ENCODE data around the gene KIRREL3. TPM values are rescaled to one million over a fixed set of nuclear protein-coding genes. Genes with fewer than 3 reads are reported as not detected.

KIRREL3 gene
- total RNA-seq, 1 donor from 2014 or later = 0.38 TPM

DNA sequence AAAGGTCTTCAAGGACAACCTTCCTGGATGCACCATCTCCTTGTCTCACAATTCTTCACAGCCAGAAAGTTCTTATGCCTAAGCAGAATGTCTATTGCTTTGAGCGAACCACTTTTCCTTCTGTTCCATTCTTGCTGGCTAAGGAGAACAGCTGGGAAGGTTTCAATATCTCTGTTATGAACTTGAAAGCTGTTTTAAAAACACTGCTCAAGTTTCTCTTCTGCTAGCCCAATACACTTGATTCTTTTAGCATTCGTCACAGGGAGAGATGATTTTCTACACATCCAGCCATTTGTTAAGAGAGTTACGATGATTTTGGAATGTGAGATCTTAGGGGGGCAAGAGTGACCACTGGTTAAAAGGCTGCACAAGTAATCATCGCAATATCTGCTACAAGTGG lies 249.3 kb downstream of the KIRREL3 start:
- Mint-ChIP-seq H3K27ac (ENCODE audit: unreplicated experiment) (no peak overlapping the region), H3K9me3 (ENCODE audit: unreplicated experiment) (no peaks in the 10 kb centered on the region), H3K36me3 (ENCODE audit: low read depth, unreplicated experiment) (no peaks in the 10 kb centered on the region), H3K27me3 (ENCODE audit: unreplicated experiment) (peaks cover 1% of the 10 kb centered on the region), H3K4me3 (ENCODE audit: unreplicated experiment) (no peak overlapping the region), H3K4me1 (ENCODE audit: unreplicated experiment) (peaks cover 17% of the 10 kb centered on the region)
- no peak for DNase-seq (ENCODE audit: low spot score)
- TF ChIP-seq, protein P1, sequence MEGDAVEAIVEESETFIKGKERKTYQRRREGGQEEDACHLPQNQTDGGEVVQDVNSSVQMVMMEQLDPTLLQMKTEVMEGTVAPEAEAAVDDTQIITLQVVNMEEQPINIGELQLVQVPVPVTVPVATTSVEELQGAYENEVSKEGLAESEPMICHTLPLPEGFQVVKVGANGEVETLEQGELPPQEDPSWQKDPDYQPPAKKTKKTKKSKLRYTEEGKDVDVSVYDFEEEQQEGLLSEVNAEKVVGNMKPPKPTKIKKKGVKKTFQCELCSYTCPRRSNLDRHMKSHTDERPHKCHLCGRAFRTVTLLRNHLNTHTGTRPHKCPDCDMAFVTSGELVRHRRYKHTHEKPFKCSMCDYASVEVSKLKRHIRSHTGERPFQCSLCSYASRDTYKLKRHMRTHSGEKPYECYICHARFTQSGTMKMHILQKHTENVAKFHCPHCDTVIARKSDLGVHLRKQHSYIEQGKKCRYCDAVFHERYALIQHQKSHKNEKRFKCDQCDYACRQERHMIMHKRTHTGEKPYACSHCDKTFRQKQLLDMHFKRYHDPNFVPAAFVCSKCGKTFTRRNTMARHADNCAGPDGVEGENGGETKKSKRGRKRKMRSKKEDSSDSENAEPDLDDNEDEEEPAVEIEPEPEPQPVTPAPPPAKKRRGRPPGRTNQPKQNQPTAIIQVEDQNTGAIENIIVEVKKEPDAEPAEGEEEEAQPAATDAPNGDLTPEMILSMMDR (IDR thresholded peaks at IDR 0.05; ENCODE audit: unreplicated experiment) = no peak

DNA sequence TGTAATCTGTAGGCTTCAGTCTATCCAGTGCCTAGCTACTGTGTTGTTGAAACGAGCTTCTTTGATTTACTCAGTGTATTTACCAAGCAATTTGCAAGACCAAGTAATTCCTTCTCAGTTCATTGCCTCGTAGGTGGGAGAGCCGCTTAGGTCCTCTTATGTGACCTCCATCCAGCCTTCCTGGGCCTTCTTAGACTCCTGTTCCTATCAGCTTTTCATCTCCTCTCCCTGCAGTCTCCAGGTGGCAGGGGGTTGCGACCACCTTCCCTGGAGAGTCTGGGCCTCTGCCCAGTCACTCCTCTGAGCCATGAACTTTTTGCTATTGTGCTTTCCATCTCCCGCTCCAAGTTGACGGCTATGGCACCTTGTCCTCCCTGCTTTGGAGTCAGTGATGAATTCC lies 251.8 kb downstream of the KIRREL3 start:
- Mint-ChIP-seq H3K9me3 (ENCODE audit: unreplicated experiment) (no peaks in the 10 kb centered on the region), H3K36me3 (ENCODE audit: low read depth, unreplicated experiment) (no peaks in the 10 kb centered on the region), H3K4me3 (ENCODE audit: unreplicated experiment) (no peak overlapping the region), H3K27me3 (ENCODE audit: unreplicated experiment) (no peaks in the 10 kb centered on the region), H3K27ac (ENCODE audit: unreplicated experiment) (no peak overlapping the region), H3K4me1 (ENCODE audit: unreplicated experiment) (peaks cover 11% of the 10 kb centered on the region)
- TF ChIP-seq, protein P1 (IDR thresholded peaks at IDR 0.05; ENCODE audit: unreplicated experiment) = no peak
- no peak for DNase-seq (ENCODE audit: low spot score)

DNA sequence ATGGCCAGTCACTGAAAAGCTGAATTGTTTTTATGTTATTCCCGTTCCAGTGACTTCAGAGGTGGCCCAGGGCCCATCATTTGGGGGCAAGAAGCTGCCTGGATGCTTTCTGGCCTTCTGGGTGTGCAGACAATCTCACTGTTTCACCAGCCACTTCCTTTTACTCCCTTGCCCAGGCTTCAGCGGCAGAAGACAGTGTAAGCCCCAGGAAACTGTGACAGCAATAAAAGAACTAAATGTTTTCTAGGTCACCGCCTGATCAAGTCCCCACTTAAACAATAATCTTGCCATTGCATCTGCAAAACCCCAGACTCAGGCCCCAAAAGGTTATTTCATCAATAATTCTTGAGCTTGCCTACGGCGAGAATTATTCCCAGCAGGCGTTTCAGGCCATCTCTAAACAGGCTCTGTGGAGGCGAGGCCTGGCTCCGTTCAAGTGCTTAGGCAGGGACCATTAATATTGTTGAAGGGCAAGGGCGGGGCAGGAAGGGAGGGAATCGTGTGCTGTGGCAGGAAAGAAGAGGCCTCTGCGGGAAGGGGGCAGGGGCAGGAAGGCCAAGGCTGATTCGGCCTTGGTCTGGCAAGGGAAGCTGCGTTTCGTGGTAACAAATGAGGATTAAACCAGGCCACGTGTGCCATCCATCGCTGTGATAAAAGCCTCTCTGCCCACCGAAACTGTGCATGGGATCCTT lies 252.3 kb downstream of the KIRREL3 start:
- H3K4me3 Mint-ChIP-seq (ENCODE audit: unreplicated experiment) = no peak overlapping the region
- DNase-seq (ENCODE audit: low spot score) = no peak
- H3K4me1 Mint-ChIP-seq (ENCODE audit: unreplicated experiment) = peaks cover 11% of the 10 kb centered on the region
- H3K27ac Mint-ChIP-seq (ENCODE audit: unreplicated experiment) = no peak overlapping the region
- no peaks in the 10 kb centered on the region for H3K27me3 Mint-ChIP-seq (ENCODE audit: unreplicated experiment)
- TF ChIP-seq, protein P1 (IDR thresholded peaks at IDR 0.05; ENCODE audit: unreplicated experiment) = no peak
- no peaks in the 10 kb centered on the region for H3K36me3 Mint-ChIP-seq (ENCODE audit: low read depth, unreplicated experiment)
- no peaks in the 10 kb centered on the region for H3K9me3 Mint-ChIP-seq (ENCODE audit: unreplicated experiment)

DNA sequence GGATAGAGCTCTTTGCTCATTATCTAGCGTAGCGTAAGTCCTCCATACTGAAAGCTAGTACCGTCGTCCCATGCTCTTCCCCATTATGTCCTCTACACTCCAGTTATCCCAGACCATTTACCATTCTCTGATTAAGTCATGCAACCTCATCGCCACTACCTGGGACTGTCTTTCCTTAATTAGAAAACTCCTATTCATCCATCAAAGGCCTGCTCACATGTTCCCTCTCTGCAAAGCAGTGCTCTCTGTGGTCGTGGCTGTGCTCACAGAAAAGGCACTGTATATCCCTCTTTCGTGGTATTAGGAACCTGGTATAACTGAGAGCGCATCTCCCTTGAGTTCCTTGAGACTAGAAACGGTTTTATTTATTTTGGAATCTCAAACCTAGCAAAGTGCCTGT lies 253.3 kb downstream of the KIRREL3 start:
- H3K27me3 Mint-ChIP-seq (ENCODE audit: unreplicated experiment) = no peaks in the 10 kb centered on the region

DNA sequence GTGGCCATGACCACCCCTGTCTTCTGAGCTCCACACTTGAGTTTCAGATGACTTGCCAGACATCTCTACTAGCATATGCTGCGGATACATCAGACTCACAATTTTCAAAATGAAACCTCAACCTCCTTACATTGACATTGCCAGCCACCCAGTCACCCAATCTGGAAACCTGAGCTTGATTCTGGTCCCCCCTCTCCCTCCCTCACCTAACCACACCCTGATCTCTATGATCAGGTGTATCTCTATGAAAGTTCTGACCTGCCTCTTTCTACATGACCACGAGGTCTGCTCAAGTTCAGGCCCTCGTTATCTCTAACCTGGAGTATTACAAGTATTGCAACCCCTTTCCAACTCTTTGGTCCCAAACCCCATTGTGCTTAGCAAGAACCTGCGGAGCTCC lies 254.1 kb downstream of the KIRREL3 start:
- H3K4me3 Mint-ChIP-seq (ENCODE audit: unreplicated experiment) = no peak overlapping the region
- H3K4me1 Mint-ChIP-seq (ENCODE audit: unreplicated experiment) = peaks cover 11% of the 10 kb centered on the region
- H3K27ac Mint-ChIP-seq (ENCODE audit: unreplicated experiment) = no peak overlapping the region
- H3K27me3 Mint-ChIP-seq (ENCODE audit: unreplicated experiment) = no peaks in the 10 kb centered on the region
- TF ChIP-seq, protein P1 (IDR thresholded peaks at IDR 0.05; ENCODE audit: unreplicated experiment) = no peak
- no peaks in the 10 kb centered on the region for H3K36me3 Mint-ChIP-seq (ENCODE audit: low read depth, unreplicated experiment)
- no peaks in the 10 kb centered on the region for H3K9me3 Mint-ChIP-seq (ENCODE audit: unreplicated experiment)
- DNase-seq (ENCODE audit: low spot score) = no peak

More for the DNA sequence above, 253.3 kb downstream of the KIRREL3 start:
- no peaks in the 10 kb centered on the region for H3K36me3 Mint-ChIP-seq (ENCODE audit: low read depth, unreplicated experiment)
- peaks cover 11% of the 10 kb centered on the region for H3K4me1 Mint-ChIP-seq (ENCODE audit: unreplicated experiment)
- DNase-seq (ENCODE audit: low spot score) = no peak
- no peaks in the 10 kb centered on the region for H3K9me3 Mint-ChIP-seq (ENCODE audit: unreplicated experiment)
- no peak overlapping the region for H3K27ac Mint-ChIP-seq (ENCODE audit: unreplicated experiment)
- no peak overlapping the region for H3K4me3 Mint-ChIP-seq (ENCODE audit: unreplicated experiment)
- TF ChIP-seq, protein P1 (IDR thresholded peaks at IDR 0.05; ENCODE audit: unreplicated experiment) = no peak
